HT-29 (cell line): ENCODE results near the gene SURF2. TPM values are rescaled to one million over a fixed set of nuclear protein-coding genes. Genes with fewer than 3 reads are reported as not detected.

ENCODE experiments used
- DNase-seq: peaks from one replicate; pipeline ENCODE4 v3.0.0-alpha.2; 2015; ENCODE audit warnings: low spot score
- small RNA-seq: library from RNA; depleted of rRNA; stranded (forward); fragments of <200 nt; gene quantifications from one replicate; pipeline ENCODE3, GENCODE V24; 2014
- total RNA-seq: library from RNA; depleted of rRNA; stranded (reverse); fragments of >200 nt; shearing (Covaris generic); gene quantifications from 2 replicates; pipeline ENCODE4 v1.2.3, GENCODE V29; 2014; rRNA removed

The SURF2 gene
- total RNA-seq, 1 experiment from 2014 or later = 94.2 TPM

DNA sequence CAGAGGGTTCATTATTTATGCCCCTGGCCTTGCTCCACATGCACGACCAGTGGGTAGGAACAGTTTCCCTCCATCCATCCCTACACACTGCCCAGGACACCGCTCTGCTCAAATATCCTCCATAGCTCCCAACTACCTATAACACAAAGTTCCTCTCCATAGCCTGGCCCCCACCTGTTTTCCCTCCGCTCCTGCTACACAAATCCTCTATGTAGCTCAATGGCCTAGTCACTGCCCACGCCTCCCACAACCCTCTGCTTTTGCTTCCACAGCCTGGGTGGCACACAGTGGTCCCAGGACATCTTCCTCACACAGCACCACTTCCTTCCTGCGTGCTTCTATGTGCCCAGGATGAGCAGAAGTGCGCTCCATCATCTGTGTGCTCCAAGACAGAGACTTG lies 41.0 kb downstream of the SURF2 start:
- DNase-seq = no peak

GRCh38 chr9:133397895-133398294 lies 41.5 kb downstream of the SURF2 start:
- no peak for DNase-seq

GRCh38 chr9:133400292-133400691 lies 43.9 kb downstream of the SURF2 start:
- DNase-seq = no peak

- no peak for DNase-seq
Measured at GRCh38 chr9:133401588-133401987, 45.2 kb downstream of the SURF2 start.

GRCh38 chr9:133402689-133403088 lies 46.3 kb downstream of the SURF2 start:
- DNase-seq = no peak

DNA sequence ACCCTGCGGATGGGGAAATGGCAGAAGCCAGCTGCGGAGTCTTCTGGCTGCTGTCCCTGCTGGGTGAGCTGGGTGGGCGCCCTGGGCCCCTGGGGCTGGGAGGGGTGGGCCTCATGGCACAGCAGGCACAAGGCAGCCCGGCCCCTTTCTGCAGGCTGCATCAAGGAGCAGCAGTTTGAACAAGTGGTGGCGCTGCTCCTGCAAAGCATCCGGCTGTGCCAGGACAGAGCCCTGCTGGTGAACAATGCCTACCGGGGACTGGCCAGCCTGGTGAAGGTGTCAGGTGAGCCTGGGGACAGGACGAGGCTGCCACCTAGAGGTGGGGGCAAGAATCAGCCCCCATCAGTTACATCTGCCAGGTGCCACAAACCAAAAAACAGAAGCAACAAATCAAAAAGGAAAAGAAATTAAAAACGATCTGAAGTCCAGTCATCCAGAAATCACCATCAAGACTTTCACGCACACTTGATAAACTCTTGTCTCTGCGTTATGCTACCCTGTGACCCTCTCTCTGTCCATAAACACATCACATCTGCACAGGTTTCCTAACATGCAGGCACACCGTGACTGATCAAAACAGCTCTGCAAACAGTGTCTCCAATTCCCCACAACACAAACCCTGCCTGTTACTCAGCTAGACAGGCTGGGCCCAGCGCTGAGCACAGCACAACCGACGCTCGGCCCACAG lies 47.6 kb downstream of the SURF2 start:
- peak; percentile 83 for DNase-seq

DNA sequence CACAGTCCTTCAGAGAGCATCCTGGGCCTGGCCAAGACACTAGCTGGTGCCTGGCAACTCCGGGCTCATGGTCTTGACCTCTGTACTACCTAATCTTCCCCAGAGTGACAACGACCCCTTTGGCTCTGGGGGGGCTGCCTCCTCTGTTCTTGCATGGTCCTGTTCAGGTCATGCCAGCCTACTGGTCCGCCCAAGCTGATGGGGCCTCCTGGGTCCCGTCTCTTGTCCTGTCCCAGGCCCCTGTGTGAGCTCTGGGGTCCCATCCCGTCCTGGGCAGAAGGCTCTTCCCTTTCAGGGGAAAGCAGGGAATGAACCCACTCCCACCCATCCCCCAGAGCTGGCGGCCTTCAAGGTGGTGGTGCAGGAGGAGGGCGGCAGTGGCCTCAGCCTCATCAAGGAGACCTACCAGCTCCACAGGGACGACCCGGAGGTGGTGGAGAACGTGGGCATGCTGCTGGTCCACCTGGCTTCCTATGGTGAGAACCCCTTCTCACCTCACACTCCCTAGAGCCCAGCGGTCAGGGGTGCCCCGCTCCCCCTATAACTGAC lies 48.2 kb downstream of the SURF2 start:
- no peak for DNase-seq

DNA sequence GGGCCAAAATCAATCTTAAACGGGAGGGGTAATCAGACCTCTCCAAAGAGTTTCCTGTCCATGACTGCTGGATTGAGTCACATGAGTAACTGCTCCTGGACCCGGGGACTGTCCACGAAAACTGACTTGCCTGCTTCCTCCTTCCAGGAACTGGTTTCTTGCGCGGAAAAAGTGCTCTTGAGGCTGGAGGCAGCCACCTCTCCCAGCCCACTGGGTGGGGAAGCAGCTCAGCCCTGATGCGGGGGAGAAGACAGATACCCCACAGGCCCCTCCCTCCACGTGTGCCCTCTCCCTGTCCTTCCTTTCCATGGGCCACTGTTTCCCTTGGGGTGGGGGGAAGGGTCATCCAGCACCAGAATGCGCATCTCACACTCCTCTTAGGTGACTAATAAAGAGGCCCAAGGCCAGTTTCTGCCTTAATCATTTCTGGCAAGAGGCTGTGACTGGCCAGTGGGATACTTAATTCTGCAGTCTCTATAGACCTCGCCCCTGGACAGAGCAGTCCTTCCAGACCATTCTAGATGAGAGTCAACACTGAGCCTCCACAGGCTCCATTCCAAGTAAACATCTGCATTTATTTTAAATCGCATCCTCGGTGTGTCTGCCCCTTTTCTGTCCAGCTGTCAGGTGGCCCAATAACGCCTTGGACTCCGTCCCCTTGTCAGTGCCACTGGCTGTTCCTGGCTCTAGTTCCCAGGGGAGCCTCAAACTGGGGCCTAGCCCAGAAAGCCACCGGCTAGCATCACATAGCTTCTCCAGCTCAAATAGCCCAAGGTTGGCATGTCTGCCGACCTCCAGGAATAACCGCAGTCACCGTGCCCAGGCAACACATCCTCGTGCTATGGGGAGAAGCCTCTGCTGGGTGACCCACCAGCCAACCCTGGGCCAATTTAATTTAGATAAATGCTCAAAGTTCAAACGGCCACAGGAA lies 49.4 kb downstream of the SURF2 start:
- no peak for DNase-seq

DNA sequence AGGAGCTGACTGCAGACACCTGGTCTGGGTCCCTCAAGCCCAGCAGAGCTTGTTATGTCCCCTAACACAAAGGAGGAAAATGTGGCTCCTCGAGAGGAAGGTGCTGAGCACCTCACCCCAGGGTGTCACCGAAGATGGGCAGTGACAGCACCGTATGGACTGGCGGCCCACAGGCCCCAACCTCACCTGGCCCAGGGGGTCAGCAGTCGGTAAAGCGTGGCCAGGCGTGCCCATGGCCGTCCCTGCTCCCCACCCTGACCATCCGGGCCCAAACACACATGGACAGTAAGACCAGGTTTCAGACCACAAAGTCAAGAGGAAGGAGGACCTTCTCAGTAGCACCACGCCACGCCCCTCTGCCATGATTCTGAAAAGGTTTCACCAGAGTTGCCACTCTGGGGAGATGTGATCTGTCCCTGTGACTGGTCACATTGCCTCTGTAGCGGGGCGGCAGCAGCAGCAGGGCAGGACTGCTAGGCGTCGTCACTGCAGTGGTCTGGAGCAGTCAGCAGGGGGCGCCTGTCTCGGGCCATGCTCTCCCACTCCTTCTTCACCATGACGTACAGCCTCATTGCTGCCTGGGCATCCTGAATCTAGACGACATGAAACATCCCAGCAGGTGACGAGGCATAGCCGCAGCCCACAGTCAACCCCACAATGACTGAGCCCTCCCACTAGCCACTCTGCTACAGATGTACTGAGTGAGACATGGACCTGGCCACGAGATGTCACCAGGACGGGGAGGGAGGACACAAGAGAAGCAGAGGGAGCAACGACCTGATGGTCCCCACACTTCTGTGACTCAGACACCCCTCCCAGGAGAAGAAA lies 50.3 kb downstream of the SURF2 start:
- peak; percentile 85 for DNase-seq

DNA sequence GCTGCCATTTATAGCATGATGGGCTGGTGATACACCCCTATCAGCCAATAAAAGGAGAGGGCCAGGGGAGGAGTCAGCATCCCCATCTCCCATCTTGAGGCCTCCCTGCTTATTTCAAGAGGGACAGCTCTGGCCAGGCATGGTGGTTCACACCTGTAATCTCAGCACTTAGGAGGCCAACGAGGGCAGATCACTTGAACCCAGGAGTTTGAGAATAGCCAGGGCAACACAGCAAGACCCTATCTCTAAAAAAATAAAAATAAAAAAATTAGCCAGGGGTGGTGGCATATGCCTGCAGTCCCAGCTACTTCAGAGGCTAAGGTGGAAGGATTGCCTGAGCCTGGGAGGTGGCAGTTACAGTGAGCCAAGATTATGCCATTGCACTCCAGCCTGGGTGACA lies 51.7 kb downstream of the SURF2 start:
- DNase-seq = no peak

Small RNA genes lying within 50 kb of the gene (small RNA-seq; reads per million reads assigned to genes)
- gene RF00019 (not detected), gene SNORD24 (not detected), gene SNORD36A (not detected), gene SNORD36B (not detected), gene SNORD36C (not detected)

Other genes with a start within 250 kb of the SURF2 start
- gene RALGDS, start 235.3 kb upstream of the SURF2 start, total RNA-seq = 95.0 and 102 TPM in 2 replicates
- gene GBGT1, start 192.6 kb upstream of the SURF2 start, total RNA-seq = not detected in 2 replicates
- gene OBP2B, start 147.3 kb upstream of the SURF2 start, total RNA-seq = not detected in 2 replicates
- 3.1 and 4.8 TPM in 2 replicates for gene ABO, start 81.3 kb upstream of the SURF2 start, total RNA-seq
- gene SURF6, start 20.4 kb upstream of the SURF2 start, total RNA-seq = 30.4 and 32.1 TPM in 2 replicates
- 55.0 and 58.8 TPM in 2 replicates for gene MED22, start 8.4 kb upstream of the SURF2 start, total RNA-seq
- 2,195 and 2,237 TPM in 2 replicates for gene RPL7A, start 8.3 kb upstream of the SURF2 start, total RNA-seq
- 27.7 and 32.7 TPM in 2 replicates for gene SURF1, start 63 bp upstream of the SURF2 start, total RNA-seq
- gene SURF4, start 19.5 kb downstream of the SURF2 start, total RNA-seq = 297 and 299 TPM in 2 replicates
- not detected in 2 replicates for gene STKLD1, start 19.8 kb downstream of the SURF2 start, total RNA-seq
- 30.7 and 32.3 TPM in 2 replicates for gene REXO4, start 61.5 kb downstream of the SURF2 start, total RNA-seq
- 0.39 and 1.0 TPM in 2 replicates for gene ADAMTS13, start 65.8 kb downstream of the SURF2 start, total RNA-seq
- gene CACFD1, start 103.4 kb downstream of the SURF2 start, total RNA-seq = 48.0 and 59.5 TPM in 2 replicates
- 12.5 and 14.4 TPM in 2 replicates for gene SLC2A6, start 122.5 kb downstream of the SURF2 start, total RNA-seq
- not detected in 2 replicates for gene MYMK, start 168.4 kb downstream of the SURF2 start, total RNA-seq
- gene ADAMTSL2, start 178.2 kb downstream of the SURF2 start, total RNA-seq = 0.16 and 0.25 TPM in 2 replicates